ENCODE results near the gene TMEM154. TPM values are rescaled to one million over a fixed set of nuclear protein-coding genes. Genes with fewer than 3 reads are reported as not detected.
A peak's percentile ranks its signal among the peaks of the same experiment; 100 is the strongest.

The TMEM154 gene
- total RNA-seq, 4 donors from 2014 or later = 1.8 to 5.4 (median 3.9) TPM

- TF ChIP-seq POLR2AphosphoS5 (IDR thresholded peaks at IDR 0.05) (no peak), EP300 (IDR thresholded peaks at IDR 0.05; ENCODE audit: low read depth) (no peak), CTCF (IDR thresholded peaks at IDR 0.05) (no peak), POLR2A (IDR thresholded peaks at IDR 0.05) (no peak)
- H3K27me3 ChIP-seq = no peaks in the 10 kb centered on the region
- no peaks in the 10 kb centered on the region for H3K9me3 ChIP-seq
- no peak overlapping the region for H3K27ac ChIP-seq
- no peaks in the 10 kb centered on the region for H3K36me3 ChIP-seq
- H3K4me1 ChIP-seq = peaks cover 0 to 13% (median 0%) of the 10 kb centered on the region in 4 donors
- intact Hi-C loops (cut with DNase I; ENCODE audit: low total_unique reads) = no loop called here
- no peak for DNase-seq
- in situ Hi-C loops (cut with MboI; ENCODE audit: low pct_ligation_motif_present in 1 of 4, low pct_unique_long_range_greater_than_20kb in 1 of 4, low sequenced_read_pairs in 3 of 4) = no loop called here
- 77 to 86% methylated on average over 1 of the region's 1 CpG for WGBS, 2 donors (ENCODE audit: low coverage in 1 of 2)
- no peak overlapping the region for H3K4me3 ChIP-seq
Measured at GRCh38 chr4:152575533-152575932, 104.3 kb downstream of the TMEM154 start.

- no peaks in the 10 kb centered on the region for H3K9me3 ChIP-seq
- H3K27me3 ChIP-seq = no peaks in the 10 kb centered on the region
- H3K4me3 ChIP-seq = no peak overlapping the region
- intact Hi-C loops (cut with DNase I; ENCODE audit: low total_unique reads) = no loop called here
- no peaks in the 10 kb centered on the region for H3K36me3 ChIP-seq
- 88 to 100% methylated on average over 1 to 2 of the region's 2 CpGs for WGBS, 2 donors (ENCODE audit: low coverage in 1 of 2)
- no peak overlapping the region for H3K27ac ChIP-seq
- TF ChIP-seq POLR2AphosphoS5 (IDR thresholded peaks at IDR 0.05) (no peak), POLR2A (IDR thresholded peaks at IDR 0.05) (no peak), CTCF (IDR thresholded peaks at IDR 0.05) (no peak), EP300 (IDR thresholded peaks at IDR 0.05; ENCODE audit: low read depth) (no peak)
- DNase-seq = no peak
- H3K4me1 ChIP-seq = peaks cover 0 to 13% (median 0%) of the 10 kb centered on the region in 4 donors
- in situ Hi-C loops (cut with MboI; ENCODE audit: low pct_ligation_motif_present in 1 of 4, low pct_unique_long_range_greater_than_20kb in 1 of 4, low sequenced_read_pairs in 3 of 4) = no loop called here
Measured at GRCh38 chr4:152573861-152574260, 105.9 kb downstream of the TMEM154 start.

GRCh38 chr4:152572417-152573086 lies 107.2 kb downstream of the TMEM154 start:
- H3K27ac ChIP-seq = peak overlapping the region in 2 of 4 donors; percentile 26 to 38
- 39 to 43% methylated on average over 7 to 9 of the region's 9 CpGs for WGBS, 2 donors (ENCODE audit: low coverage in 1 of 2)
- H3K4me3 ChIP-seq = no peak overlapping the region
- intact Hi-C loops (cut with DNase I; ENCODE audit: low total_unique reads) (no loop called here), in situ Hi-C loops (cut with MboI; ENCODE audit: low pct_ligation_motif_present in 1 of 4, low pct_unique_long_range_greater_than_20kb in 1 of 4, low sequenced_read_pairs in 3 of 4) (no loop called here)
- TF ChIP-seq POLR2A (IDR thresholded peaks at IDR 0.05) (no peak), EP300 (IDR thresholded peaks at IDR 0.05; ENCODE audit: low read depth) (no peak), POLR2AphosphoS5 (IDR thresholded peaks at IDR 0.05) (no peak), CTCF (IDR thresholded peaks at IDR 0.05) (no peak)
- peaks cover 0 to 13% (median 0%) of the 10 kb centered on the region in 4 donors for H3K4me1 ChIP-seq
- no peaks in the 10 kb centered on the region for H3K9me3 ChIP-seq
- DNase-seq = no peak
- no peaks in the 10 kb centered on the region for H3K27me3 ChIP-seq
- no peaks in the 10 kb centered on the region for H3K36me3 ChIP-seq

- H3K9me3 ChIP-seq = no peaks in the 10 kb centered on the region
- H3K36me3 ChIP-seq = no peaks in the 10 kb centered on the region
- WGBS, 2 donors (ENCODE audit: low coverage in 1 of 2) = 73 to 81% methylated on average over 1 of the region's 1 CpG
- no peak overlapping the region for H3K27ac ChIP-seq
- TF ChIP-seq EP300 (IDR thresholded peaks at IDR 0.05; ENCODE audit: low read depth) (no peak), POLR2AphosphoS5 (IDR thresholded peaks at IDR 0.05) (no peak), POLR2A (IDR thresholded peaks at IDR 0.05) (no peak)
- H3K27me3 ChIP-seq = no peaks in the 10 kb centered on the region
- no peak for DNase-seq
- H3K4me3 ChIP-seq = no peak overlapping the region
- in situ Hi-C loops (cut with MboI; ENCODE audit: low pct_ligation_motif_present in 1 of 4, low pct_unique_long_range_greater_than_20kb in 1 of 4, low sequenced_read_pairs in 3 of 4) = no loop called here
- H3K4me1 ChIP-seq = peaks cover 0 to 13% (median 0%) of the 10 kb centered on the region in 4 donors
- intact Hi-C loops (cut with DNase I; ENCODE audit: low total_unique reads) = no loop called here
Measured at GRCh38 chr4:152571770-152572169, 108.0 kb downstream of the TMEM154 start.

Data from transverse colon (tissue), 4 donors.